HG02973 (cell line): ENCODE data around the gene LRRC51.

Source experiments
- ATAC-seq: cut with Tn5 transposase; IDR thresholded peaks from one replicate; pipeline ENCODE4 v1.9.1; 2021; ENCODE audit warnings: moderate library complexity; ENCODE audit not compliant: unreplicated experiment

Gene LRRC51

DNA sequence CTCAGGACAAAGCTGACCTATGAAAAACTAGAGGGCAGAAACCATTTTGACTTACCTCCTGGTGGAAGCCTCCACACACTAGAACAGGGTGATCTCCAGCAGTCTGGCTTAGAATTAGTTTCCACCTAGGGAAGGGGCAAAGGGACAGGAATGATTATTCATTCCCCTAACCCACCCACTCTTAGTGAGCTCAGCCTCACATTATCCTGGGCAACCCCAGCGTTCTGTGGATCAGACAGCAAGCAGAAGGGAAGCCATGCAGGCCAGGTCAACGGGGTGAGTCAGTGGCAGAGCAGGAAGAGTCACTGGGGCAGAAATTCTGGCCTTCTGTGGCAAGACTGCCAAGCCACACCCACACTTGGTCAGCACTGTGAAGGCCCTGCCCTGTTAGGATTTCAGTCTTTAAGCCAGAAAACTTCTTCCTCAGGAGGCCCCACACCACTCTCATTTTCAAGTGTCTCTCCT, 10.8 kb upstream of the LRRC51 start:
- ATAC-seq = no peak

DNA sequence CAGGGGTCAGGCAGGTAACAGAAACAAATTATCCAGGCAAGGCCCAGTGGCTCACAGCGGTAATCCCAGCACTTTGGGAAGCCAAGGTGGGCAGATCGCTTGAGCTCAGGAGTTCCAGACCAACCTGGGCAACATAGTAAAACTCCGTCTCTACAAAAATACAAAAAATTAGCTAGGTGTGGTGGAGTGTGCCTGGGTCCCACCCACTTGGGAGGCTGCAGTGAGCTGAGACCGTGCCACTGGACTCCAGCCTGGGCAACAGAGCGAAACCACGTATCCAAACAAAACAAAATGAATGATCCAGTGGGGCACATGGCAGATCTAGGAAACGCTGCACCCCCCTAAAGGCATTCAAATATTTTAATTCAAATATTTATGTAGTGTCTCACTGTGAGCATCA, 10.2 kb upstream of the LRRC51 start:
- no peak for ATAC-seq

DNA sequence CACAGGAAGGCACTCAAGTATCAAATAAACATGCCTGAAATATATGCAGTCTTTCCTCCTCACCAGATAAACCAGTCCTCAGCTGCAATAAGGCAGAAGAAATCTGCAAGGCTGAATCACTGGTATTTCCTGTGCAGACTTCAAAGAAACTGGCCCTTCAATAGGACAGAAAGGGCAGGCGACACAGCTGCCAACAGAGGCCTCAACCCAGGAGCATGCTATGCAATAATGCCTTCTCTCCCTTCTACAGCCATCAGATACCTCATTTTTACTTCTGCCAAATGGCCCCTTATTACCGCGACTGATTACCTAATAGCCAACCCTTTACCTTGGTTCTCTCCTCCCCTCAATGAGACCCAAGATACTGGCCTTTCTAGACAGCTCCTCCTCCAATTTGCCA, 8.3 kb upstream of the LRRC51 start:
- ATAC-seq = no peak

DNA sequence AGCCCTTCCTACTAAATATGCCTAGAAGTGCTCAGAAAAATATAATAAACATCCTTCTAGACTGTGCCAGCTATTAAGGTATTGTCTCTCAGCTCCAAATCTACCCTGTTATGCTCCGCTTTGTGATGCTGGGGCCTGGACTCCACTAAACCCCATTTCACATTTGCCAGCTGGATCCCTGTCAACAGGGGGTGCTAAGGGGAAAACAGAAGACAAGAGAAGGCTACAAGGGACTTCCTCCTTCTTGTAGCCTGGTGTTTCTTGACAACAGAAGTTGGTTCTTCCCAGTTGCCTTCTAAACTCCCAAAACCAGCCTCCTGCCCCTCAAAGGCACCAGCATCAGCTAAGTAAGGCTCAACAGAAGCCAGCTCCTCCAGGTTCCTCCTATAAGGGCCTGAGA, 5.5 kb upstream of the LRRC51 start:
- no peak for ATAC-seq

DNA sequence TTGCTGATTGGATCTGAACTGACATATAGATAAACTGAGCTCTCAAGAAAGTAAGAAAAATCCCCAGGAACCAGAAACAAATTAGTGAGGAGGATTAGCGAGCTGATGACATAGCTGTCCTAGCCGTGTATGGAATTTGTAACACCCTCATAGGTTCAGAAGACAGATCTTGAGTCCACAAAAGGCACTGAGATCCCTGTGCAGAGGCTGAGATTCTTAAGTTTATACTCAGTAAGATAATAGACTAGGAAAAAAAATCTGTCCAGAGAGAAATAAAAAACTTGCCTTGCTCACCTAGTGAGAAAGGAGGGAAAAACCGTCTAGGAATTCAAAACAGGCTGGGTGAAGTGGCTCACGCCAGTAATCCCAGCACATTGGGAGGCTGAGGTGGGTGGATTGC, 4.9 kb upstream of the LRRC51 start:
- ATAC-seq = no peak

DNA sequence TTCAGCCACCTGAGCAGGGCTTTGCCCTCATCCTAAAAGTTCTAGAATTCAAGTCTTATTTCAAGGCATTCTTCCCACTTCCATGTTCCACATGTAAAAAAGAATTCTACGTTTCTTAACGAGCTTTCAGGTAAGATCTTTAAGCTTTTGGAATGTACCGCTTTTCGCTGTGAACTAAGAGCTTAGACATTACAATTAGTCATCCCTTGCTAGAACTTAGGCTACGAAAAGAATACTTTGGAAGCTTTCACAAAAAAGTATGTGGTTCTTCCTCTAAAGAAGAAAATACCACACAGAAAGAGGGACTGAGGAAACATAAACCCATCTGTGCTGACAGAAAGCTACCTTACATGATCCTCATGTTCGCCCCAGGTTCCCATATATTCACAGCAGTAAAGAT, 2.2 kb upstream of the LRRC51 start:
- ATAC-seq = no peak

DNA sequence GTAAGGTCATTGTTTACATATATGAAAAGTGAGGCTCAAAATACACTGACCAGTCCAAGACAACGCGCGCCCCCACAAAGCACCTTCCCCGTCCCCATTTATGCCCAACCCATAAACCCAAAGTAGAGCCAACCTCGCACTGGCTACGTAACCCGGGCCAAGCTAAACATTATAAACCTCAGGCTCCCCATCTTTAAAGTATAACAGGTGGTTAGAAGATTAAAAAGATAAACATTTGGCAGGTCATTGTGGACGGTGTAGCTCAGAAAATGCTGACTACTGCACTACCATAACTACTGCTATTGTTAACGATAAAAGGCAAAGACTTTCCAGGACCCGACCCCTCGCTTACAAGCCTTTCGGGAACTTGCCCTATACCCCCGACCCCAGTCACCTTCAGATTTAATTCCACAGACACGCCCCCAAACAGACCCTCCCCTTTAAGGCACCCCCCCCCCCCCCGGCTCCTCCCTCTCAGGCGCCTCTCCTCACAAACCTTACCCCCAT, 778 bp upstream of the LRRC51 start:
- ATAC-seq = no peak

DNA sequence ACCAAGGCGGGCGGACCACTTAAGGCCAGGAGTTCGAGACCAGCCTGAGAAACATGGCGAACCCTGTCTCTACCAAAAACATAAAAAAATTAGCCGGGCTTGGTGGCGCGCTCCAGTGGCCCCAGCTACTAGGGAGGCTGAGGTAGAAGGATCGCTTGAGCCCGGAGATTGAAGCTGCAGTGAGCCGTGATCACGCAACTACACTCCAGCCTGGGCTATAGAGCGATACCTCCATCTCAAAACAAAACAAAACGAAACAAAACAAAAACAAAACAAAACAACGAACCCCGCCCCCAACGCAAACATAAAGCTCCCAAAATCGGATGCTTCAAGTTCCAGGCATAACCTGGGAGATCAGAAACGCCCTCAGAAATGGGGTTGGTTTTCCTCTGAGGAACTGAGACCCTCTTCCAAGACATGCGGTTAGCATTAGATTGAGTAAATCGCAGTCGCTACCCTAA, 564 bp downstream of the LRRC51 start:
- no peak for ATAC-seq

DNA sequence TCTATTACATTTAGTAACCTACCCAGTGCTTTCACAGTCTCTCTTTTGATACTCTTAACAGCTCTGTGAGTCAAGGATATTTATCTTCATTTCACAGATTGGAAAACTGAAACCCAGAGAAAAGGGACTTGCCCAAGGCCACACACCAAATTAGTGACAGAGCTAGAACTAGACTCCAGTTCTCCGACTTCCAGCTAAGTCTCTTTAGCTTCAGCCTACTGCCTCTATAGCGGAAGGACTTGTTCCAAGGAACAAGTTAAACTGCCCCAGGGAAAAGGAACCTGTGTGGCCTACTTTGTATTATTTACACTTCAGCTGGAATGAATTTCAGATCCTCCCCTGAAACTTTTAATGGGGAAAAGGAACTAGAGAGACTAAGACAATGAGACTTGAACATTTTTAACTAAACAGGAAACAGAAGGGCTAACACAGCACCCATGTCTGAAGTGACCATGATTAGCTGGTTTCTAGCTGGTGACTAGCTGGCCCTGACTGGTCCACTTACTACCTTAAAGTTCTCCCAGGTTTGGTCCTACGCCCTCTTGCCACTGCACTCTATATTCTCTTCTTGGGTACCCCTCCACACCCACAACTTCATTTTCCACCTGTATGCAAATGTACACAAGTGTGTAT, 1.3 kb downstream of the LRRC51 start:
- no peak for ATAC-seq

DNA sequence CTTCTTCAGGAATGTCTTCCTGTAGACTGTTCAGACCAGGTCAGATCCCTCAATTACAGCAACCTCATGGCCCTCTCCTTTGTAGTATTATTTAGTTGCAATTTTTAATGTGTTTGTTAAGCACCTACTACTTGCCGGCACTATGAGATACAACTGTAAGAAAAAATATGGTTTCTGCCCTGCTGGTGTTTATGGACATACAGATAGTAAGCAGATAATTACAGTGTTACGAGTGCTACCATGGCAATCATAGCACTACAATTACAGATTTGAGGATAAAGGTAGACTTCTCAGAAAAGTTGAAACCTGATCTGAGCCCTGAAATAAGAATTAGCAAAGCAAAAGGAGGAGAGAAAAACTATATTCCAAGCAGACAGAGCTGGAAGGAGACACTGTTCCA, 2.8 kb downstream of the LRRC51 start:
- no peak for ATAC-seq

DNA sequence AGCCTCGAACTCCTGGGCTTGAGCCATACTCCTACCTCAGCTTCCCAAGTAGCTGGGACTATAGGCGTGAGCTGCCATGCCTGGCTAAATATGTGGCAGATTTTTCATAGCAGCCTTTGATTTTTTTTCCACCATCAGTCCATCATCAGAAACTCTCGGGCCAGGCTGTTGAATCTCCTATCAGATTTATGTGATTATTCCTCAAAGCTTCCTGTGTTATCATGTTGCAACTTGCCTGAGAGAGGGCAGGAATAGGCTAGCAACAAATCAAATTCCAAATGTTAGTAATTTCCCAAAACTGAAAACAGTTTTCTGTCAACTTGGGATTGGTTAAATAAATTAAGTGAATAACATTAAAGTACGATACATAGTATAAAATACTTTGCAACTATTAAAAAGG, 3.4 kb downstream of the LRRC51 start:
- ATAC-seq = no peak

DNA sequence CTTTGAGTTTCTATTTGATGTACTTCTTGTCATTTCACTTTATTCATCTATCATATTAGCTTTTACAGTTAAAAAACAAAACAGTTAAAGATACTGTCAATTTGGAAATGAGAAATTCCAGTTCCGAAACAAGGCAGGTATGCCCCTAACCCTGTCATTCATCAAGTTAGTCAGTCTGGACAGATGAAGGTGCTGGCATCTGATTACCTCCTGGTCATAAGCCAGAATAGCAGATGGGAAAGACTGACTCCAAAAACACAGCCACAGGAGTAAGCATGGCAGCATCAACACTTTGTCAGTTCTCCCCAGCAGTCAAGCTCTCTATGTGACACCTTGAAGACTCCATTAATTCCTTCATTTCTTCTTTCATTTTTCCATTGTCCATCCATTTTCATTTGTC, 4.3 kb downstream of the LRRC51 start:
- no peak for ATAC-seq

DNA sequence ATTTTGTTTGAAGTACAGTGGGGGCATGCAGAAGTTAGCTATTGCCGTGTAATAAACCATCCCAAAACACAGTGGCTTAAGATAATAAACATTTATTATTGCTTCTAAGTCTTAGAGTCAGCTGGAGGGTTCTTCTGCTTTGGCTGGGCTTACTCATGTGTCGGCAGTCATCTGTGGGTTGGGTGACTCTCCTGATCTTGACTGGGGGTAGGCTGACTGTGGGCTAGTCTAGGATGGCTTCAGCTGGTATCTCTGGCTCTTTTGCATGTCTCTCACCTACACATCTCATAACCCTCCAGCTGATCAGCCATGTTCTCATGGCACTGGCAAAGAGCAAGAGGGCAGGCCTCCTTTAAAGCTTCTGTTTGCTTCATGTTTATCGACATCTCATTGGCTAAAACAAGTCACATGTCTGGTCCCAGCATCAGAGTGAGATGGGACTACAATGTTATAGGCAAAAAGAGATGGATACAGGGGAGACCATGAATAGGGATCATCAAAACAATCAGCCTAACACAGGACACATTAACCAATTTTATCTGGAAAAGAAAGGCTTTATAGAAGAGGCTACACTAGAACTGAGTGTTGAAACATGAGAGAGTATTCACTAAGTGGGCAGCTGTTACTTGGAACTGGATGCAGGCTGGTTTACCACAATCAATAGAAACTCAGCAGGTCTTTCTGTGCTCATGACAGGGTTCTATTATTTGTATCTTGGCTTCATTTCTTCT, 5.1 kb downstream of the LRRC51 start:
- no peak for ATAC-seq

DNA sequence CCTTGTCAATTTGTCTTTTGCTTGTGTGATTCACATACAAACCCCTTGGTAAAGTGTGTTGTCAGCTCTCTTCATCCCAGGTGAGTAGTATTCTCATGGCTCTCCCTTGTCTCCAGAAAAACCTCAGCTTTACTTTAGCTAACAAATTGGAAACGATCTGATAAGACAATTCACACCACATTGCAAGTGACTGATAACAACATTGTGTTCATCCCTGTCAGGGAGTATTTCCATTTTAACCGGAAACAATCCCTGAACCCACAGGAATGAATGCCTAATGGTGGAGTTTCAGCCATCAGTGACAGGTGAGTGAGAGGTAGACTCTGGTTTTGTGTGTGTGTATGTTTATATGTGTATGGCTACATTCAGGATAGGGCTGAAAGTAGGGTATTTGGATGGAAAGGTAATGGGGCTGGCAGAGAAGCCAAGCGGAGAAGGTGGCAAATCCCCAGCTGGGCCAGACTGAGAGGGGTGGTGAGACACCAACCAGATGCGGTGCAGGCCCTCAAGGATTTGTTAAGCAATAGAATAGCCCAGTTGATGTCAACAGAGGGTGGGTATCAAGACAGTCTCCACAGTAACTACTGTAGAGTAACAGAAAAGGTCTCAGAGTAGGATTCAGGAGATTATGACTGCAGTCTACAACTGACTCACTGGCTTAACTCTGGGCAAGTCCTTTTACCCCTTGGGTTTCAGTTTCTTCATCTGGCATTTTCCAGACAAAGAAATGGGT, 7.6 kb downstream of the LRRC51 start:
- no peak for ATAC-seq

DNA sequence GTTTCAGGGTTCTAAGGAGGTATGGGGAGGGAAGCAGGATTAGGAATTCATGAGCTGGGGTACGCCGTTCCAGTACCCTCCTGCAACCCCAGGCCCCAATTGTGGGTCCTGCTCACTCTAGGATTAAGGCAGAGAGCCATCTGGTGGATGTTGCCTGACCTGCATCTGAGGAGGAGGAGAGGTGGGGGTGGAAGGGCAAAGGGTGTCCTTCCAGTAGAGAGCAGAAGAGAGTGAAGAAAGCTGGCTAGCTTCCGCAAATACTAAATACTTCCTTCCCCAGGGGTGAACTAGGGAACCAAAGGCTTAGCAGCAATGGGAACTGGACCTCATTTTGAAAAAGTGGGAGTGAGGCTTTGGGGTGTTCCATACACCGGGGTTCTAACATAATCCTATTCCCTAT, 10.6 kb downstream of the LRRC51 start:
- no peak for ATAC-seq

DNA sequence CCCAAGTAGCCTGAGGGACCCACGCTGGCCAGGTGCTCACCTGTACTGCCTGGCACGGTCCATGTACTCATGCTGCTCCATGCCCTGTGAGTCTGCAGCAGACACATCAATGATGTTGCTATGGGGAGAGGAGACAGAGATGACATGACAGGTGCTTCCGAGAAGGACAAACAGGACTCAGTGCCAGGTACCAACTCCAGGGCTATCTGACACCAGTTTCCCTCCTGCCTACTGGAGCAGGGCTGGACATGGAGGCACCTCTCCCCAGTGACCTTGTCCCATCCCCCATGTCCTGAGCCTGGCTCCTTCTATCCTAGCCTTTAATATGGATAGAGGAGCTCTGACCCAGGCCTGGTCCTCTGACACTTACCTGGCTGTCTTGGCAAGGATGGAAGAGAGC, 18.1 kb downstream of the LRRC51 start:
- no peak for ATAC-seq

DNA sequence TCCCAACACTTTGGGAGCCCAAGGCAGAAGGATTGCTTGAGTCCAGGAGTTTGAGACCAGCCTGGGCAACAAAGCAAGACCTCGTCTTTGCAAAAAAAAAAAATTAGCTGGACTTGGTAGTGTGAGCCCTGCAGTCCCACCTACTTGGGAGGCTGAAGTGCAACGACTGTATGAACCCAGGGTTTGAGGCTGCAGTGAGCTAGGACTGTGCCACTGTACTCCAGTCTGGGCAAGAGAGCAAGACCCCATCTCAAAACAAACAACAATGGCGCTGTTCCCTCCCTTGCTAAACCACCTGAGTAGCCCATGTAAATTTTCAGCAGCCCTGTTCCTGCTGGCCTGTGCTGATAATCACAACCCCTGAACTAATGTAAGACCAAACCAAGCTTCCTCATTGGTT, 19.4 kb downstream of the LRRC51 start:
- no peak for ATAC-seq

DNA sequence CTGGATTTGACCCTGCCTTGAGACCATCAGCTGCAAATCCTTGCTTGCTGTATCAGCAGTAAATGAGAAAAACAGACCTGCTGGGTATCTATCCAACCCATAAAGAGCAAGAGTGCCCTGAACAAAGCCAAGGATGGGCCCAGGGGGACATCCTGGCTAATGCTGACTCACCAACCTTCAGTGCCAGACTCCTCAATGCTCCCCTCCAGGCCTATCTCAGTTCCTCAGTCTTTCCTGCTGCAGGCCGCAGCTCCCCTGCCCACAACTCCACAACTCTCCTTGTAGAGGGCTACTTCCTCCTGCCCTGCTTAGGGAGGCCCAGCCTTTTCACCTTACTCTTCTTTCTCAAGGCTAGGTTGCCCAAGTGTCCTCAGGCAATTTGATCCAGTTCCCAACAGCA, 19.8 kb downstream of the LRRC51 start:
- no peak for ATAC-seq

DNA sequence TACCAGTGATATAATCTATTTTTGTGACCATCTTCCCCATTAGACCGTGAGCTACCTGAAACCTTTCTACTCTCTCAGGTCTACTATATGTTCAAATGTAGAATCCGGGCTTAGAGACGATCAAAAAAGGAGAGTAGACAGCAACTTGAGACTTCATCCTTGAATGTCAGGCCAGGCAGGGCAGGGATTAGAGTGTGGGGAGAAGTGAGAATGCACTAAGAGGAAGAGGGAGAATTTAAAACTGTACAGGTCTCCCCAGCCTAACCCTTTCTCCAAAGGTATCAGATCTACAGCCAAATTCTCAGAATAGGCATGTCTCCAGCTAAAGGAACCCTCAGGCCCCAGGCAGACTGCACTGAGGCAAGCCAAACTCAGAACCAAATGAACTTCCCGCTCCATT, 21.5 kb downstream of the LRRC51 start:
- no peak for ATAC-seq

DNA sequence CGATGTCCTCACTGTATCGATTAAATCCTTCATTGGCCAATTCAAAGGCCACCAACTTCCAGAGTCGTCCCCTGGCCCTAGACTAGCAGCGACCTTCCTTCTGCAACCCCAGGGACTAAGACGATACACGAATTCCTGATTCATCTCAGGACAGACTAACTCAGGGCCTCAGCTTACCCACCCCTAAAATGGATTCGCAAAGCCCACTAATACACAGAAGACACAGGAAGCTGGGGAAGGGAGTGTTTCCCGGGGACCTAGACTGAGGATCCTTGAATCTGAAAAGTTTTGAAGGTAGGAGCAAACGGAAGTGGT, 21.9 kb downstream of the LRRC51 start:
- no peak for ATAC-seq

DNA sequence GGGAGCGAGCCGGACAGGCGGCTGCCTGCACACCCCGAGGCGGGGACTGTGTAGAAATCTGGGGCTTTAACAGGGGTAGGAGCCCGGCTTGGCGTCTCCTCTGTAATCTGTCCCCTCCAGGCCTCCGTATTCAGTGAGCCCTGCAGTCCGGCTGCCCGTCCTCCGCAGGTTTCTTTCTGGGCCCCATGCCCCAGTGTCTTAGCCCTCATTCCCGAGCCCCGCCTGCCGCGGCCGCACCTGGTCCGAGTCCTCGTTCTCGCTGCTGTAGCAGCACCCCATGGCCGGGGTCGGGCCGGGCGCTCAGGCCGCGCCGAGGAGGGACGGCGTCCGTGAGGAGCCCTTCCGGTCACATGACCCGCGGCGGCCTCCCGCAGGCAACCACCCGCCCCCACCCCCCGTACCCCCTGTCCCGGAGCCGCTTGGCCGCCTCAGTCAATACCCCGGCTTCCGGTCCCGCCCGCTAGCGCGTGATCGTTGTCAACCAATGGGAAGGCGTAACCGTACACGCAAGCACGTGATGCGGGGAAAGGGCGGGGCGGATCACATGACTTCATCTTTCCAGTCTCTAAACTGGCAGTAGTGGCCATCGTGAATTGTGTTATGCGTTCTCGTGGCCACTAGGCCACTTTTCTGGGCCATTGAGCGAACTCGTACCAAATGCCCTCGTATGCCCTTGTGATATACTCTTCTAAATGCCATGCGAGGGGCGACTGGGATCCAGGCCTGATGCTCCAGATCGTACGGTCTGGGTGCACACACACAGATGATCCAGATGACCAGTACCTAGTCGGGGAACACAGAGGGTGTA, 22.5 kb downstream of the LRRC51 start, which contains the start of gene LAMTOR1:
Gene LAMTOR1, minus strand, starts transcription at position 352 of the 808 bp plus-strand sequence. Its CDS starts 73 bp downstream, at position 279.
- ATAC-seq = peak; percentile 81
